Stimulated activated CD4-positive, alpha-beta T cell treated with anti-CD3 and anti-CD28 coated beads, TNF-alpha, amount 100 ng/mL, for 4 hours (primary cell): ENCODE results near the gene NPLOC4.

Experiments
- DNase-seq, 3 experiments: peaks; one replicate each; pipeline ENCODE4 v3.0.0-alpha.2; 2020; ENCODE audit warnings: low read depth in 3 of 3

NPLOC4 gene

DNA sequence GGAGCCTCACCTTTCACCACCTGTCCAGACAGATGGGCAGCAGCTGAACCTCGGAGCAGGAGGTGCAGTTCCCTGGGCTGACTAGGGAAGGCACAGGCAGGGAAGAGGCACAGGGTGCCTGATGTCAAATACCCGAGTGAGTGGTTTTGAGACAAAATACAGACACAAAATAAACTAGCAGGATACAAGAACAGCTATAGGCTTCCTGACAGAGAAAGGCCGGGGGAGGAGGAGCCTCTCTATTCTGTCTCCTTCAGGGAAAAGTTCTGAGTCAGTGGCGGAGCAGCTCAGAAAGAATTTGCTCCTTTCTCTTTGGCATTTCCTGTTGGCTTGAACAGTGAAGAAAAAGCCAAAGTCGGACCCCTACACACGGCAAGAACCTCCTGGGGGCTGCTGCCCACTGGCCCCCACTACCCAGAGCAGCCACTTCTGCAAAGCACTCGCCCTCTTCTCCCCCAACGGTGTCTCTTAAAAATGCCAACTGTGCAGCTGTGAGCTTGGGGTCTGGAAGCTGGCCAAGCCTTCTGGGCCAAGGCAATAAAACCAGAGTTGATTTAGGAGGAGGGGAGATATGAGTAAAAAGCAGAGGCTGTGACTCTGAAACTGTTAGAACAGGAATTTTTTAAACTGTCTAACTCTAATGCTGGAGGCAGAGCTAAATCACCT, 70.3 kb downstream of the NPLOC4 start:
- DNase-seq: no peak

DNA sequence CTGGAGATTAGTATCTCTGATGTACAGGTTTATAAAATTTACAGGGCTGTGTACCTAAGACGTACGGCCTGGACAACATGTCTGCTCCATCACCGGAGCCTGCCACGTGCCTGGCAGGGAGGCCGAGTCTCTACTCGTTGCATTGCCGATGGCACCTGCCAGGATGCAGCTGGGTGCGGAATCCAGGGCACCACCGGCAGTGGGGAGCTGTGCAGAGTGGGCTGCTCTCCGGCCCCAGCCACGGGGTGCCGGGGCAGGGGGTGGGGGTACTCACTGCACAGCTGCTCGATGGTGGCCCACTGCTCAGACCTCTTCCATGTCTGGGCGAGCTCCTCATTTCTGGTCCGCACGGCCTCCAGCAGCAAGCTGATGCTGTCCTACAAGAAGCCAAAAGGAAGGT, 71.7 kb downstream of the NPLOC4 start:
- DNase-seq: no peak

DNA sequence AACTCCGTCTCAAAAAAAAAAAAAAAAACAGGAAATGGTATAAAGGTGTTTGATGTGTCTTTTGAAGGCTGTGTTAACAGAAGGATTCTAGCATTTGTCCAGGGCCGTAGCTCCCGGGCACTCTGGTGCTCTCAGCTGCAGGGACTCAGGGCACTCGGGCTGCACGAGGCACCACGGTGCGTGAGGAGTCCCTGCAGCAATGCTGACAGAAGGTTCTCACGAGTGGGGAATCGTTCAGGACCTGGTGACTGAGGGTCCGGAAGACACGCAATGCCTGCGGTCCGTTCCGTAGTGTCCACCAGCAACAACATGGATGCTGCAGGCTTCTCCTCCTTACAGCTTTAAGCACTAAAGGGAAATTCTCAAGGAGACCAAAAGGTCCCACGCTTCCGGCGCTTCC, 72.1 kb downstream of the NPLOC4 start:
- DNase-seq: no peak

DNA sequence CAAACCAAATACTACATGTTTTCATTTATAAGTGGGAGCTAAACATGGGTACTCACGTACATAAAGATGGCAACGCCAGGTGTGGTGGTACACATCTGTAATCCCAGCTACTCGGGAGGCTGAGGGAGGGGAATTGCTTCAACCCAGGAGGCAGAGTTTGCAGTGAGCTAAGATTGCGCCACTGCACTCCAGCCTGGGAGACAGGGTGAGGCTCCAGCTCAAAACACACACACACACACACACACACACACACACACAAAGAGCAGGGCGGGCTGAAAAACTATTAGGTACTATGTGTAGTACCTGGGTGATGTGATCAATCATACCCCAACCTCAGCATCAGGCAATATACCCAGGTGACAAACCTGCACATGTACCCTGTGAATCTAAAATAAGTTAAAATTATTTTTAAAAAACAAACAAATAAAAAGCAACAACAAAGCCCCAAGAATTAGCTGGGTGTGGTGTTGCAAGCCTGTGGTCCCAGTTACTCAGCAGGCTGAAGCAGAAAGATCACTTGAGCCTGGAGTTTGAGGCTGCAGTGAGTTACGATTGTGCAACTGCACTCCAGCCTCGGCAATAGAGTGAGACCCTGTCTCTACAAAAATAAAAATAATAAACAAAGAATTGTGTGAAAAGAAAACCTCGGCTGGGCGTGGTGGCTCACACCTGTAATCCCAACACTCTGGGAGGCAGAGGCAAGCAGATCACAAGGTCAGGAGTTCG, 72.9 kb downstream of the NPLOC4 start:
- DNase-seq: no peak

DNA sequence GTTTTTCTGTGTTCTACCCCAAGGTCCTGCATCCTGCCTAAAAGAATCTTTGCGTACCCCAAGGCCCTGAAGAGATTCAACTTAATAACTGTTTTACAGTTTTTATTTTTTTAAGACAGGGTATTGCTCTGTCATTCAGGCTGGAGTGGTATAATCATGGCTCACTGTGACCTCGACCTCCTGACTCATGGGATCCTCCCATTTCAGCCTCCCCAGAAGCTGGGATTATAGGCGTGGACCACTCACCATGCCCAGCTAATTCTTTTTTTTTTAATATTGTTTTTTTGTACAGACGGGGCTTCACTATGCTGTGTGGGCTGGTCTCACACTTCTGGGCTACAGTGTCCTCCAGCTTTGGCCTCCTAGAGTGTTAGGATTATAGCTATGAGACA, 75.4 kb downstream of the NPLOC4 start:
- no peak for DNase-seq

DNA sequence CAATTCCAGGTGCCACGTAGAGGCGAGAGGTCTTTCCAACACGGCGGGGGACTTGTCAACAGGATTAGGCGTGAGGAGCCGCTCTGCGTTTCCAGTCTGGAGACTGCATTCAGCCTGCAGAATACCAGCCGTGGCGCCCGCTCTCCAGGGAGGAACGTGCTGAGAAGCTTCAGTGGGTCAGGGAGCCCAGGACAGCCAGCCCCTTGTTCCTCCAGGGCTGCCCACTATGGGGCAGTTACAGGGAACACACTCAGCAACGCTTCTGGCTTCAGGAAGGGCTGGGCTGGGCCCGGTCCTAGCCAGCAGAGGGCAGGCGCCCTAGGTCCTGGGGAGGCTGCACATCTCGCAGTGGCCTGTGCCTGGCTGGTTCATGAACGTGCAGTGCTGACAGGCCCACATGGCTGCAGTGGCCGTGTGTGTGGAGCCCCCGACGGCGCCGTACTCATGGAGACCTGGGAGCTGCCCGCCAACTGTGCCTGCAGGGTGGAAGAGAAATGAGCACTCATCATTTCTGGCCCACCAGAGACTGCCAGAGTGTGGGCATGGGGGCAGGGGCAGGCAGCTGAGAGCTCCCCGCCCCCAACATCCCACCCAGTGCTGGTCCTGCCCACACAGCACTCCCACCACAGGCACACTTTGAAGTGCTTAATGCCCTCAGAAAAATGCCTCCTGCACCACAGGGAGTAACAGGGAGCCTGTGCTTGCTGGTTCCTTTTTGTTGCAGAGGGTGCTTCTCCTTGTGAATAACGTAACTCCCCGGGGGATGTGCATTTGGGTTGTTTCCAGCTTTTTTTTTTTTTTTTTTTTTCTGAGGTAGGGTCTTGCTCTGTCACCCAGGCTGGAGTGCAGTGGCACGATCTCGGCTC, 77.7 kb downstream of the NPLOC4 start:
- DNase-seq: no peak

DNA sequence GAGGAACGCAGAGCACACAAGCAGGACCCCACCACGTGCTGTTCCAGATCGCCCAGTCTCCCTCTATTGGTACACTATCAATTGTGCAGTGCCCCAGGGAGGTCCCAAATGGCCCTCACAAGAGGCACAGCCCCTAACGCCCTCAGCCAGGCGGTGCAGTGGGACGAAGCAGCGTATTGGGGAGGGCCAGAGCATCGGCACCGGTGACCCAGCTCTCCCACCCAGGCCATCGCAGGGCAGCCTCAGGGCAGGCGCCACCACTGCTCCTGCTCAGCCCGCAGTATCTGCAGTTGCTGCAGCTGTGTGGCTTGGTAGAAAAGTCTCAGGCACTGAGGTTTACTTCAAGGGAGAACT, 78.8 kb downstream of the NPLOC4 start:
- no peak for DNase-seq

DNA sequence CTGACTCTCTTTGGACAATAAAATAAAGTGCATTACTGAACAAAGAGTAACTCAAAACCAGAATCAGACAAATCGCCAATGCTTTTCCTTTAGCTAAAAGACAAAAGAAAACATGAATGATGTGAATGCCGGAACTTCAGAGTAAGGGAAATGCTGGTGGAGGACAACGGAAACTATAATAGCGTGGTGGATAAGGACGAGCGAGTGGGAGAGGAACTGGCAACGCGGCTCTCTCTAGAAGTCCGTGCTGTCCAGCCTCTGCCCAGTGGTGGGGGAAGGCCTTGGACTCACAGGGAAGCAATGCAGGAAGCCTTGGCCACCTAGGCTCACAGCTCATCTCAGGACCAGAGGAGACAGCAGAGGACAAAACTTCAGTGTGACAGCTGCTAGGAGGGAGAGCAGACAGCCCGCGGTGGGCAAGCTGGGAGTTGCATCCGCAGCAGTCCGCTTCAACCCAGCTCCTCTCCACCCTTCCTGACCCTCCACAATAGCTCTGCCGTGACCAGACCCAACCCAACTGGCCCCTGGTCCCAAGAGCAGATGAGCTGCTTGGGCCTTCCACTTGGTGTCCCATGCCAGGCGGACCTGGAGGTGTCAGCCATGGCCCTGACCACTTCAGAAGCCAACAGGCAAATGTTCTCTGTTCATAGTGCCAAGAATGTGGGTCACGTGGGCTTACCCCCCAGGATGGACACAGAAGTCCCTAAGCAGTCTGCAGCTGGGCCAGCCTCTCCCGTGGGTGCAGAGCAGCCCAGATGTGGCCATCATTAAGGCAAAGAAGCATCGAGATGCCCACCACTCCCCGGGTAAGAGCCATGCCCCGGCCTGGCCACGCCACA, 79.4 kb downstream of the NPLOC4 start:
- DNase-seq: no peak

DNA sequence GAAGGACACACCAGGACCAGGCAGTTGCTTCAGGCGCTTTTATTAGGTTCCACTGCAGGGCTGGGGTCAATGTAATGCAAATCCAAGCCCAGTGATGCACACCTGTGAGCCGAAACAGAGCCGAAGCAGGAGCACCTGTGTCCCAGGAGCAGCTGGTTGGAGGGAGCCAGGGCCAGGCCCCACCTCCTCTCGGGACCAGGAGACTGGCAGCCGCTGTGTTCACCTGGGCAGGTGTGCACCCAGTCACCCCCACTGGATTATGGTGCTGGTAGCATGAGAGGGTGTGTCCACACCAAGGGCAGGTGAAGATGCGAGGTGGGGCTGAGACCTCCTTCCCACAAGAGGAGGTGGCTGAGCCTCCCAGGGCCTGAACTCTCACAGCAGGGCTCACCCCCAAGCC, 80.0 kb downstream of the NPLOC4 start:
- DNase-seq: no peak

DNA sequence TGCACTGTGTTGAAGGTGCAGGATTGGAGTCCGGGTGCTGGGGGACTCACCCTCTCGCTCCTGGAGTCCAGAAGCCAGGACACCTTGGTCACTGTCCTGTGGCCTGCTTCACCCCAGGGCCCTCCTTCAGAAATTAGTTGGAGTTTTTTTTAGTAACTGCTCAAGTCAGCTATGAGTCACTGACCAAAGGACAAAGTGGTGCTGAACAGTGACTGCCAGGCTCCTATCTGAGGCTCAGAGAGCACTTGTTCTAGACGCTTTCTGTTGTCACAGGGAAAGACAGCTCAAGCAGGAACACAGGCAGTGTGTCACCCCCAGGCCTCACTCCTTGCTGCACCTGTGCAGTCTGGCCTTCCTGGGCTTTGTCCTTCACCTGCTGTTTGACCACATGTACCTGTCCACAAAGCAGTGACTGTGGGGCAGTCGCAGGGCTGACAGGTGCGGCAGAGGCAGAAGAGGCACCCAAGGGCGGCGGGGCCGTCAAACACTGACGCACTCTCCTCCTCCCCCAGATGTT, 80.7 kb downstream of the NPLOC4 start:
- no peak for DNase-seq

DNA sequence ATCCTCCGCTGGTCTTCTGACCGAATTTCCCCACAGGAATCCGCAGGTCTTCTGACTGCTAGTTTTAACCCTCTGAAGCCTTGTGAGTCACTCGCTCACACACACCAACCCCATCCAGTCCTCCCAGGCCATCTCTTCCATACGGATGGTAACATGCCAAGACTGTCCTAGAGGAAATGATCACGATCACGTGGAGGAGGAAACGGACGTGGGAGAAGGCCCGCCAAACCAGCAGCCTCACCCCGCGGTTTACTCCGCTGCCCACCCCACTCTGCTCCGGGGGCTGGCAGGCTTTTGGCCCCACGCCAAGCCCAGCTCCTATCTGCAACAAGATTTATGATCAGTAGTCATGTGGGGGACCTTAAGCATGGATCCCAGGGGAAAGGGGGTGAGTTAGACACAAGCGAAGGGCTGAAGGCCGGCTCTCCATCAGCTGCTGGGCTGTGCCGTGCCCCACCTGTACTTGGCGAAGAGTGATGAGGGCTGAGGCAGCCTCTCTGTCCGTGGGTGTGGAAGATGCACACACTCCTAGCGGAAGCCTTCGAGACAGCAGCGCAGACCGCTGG, 83.2 kb downstream of the NPLOC4 start:
- DNase-seq: no peak

DNA sequence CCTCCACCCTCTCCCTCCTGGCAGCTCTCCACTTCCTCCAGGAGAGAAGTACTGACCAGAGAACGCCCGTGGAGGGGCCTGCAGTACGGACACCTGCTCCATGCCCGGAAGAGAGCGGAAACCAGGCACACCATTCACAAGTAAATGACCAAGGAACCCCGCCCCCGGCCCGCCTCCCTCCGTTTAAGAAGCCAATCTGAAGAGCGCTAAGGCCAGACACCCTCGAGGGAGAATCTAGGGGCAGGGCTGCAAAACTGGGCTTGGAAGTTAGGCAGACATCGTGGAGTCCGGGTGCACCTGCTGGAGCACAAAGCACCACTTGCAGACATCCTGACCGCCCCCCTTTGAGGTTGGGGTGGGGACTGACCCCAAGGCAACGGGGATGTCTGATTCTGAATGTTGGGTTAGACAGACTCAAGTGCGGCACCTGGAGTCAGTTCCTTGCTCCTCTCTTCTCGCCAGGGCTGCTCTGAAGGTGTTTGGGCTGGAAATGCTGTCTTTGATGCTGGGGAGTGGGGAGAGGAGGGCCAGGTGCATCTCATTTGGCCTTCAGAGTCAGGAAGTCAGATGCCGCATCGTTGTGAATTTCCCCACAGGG, 83.8 kb downstream of the NPLOC4 start:
- peak; percentile 46 to 65 (median 63) for DNase-seq

DNA sequence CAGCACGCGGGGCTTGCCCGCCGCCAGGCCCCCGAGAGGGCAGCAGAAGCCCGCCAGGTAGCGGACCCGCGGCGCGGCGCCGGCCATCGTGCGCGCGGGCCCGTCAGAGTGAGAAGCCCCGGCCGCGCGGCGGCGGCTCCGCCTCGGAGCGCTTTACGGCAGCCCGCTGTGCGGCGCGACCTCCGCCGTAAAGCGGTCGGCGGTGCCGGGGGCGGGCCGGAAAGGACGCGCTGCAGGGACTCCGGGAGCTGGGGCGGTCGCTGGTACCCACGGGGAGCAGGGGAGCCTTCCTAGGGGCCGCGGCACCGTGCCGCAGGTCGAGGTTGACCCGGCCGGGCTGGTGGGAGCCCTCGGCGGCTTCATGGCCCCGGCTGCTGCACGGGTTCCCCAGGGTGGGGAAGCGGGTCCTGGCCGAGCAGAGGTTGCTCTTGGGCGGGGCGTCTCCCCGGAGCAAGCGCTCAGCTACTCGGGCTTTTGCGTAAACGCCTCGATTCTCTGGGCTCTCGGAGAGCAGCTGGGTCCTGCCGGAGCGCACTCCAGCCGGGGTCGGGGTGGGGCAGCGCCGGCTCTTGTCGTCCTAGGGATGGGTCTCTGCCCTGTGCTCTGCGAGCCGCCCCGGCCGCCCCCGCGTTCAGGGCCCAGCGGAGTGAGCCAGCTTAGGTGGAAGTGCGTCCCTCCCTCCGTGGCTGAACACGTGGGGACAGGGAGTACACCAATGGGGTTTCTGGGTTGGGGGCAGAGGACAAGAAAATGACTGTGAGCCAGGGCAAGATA, 84.5 kb downstream of the NPLOC4 start, which contains the start of gene FAAP100:
TSS of gene FAAP100 (minus strand) at position 110 of the 774 bp plus-strand sequence. CDS start at position 87, 23 bp downstream.
- peak; percentile 58 to 75 (median 75) for DNase-seq

DNA sequence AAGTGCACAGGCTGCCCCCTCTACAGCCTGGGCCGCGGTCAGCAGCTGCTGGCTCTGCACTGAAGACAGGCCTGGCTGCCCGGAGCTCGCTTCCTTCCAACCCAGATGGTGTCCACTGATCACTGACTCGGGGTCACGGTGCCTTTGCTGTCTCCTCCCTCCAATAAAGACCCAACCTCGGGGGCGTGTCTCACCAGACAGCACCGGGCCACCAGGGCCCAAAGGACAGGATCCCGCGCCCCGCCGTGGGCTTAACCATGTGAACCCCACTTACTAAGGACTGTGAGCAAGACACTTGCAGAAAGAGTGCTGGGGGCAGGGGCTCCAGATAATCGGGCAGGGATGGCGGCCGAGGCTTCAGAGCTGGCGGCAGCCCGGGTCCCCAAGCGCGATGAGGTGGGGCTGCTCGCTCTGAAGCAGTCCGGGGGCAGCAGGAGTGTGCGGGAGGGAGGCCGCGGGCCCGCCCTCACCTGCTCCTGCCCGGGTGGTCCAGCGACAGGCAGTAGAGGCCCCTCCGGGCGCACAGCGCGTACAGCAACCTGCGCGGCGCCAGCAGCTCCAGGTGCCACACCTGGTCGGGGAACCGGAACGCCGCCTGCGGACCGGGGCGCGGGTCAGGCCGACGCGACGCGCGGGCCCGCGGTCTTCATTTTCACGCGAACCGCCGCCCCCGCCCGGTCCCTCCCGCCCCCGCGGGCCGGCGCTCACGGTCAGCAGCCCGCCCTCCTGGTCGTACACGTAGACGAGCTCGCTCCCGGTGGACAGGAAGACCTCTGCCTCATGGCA, 85.3 kb downstream of the NPLOC4 start:
- DNase-seq: no peak

DNA sequence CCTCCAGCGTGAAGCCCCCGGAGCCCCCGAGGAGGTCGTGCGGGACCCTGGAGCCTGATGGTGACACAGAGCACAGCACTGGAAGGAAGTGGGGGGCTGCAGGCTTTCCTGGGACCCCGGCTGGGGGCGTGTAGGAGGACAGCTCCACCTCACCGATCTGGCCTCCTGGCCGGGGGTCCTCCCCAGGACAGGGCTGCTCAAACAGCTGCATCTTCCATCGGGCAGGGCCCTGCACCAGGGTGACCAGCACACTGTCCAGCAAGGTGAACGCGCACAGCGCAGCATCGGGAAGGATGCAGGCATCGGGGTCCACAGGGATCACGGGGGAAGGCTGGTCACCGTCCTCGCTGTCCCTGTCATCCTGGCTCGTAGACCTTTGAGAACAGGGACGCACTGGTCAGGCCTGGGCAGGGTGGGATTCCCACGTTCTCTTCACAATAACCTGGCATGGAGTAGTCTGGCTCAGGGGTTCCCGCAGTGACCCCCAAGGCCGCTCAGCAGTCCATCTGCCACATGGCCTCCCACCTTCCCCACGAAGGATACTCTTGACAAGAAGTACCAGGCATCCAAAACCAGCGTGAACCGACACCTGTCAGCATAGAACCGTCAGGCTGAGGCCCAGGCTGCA, 86.0 kb downstream of the NPLOC4 start:
- no peak for DNase-seq

DNA sequence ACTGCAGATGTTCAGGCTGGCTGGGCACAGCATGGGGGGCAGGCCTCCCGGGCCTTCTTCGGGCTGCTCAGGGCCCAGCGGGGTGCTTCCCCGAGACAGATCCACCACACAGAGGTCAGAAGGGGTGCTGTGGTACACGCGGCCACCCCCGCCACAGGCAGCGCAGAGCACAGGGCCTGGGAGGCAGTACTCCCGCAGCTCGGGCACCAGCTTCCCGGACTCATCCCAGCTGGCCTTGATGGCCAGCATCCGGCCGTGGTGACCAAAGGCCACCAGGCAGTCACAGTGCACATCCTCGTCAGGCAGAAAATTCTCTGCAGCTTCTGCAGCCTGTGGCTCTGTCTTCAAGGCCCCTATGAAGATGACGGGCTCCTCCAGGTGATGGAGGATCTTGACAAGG, 86.6 kb downstream of the NPLOC4 start:
- DNase-seq: no peak

DNA sequence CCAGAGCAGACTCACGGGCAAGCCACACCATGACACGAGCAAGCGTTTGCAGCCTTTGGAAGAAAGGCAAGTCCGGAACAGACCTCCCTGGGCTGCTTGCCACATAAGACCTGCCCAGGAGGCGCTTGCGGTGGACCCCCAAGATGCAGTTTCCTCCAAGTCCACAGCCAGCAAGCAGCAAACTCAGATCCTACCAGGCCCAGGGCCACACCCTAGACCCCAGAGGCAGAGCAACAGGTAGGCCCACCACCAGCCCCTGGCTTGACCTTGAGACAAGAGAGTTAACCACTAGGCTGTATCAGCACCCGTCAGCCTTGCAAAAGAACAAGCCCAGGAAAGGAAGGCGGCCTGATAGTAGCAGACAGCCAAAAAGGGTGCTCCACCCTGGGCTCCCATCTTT, 87.1 kb downstream of the NPLOC4 start:
- no peak for DNase-seq

DNA sequence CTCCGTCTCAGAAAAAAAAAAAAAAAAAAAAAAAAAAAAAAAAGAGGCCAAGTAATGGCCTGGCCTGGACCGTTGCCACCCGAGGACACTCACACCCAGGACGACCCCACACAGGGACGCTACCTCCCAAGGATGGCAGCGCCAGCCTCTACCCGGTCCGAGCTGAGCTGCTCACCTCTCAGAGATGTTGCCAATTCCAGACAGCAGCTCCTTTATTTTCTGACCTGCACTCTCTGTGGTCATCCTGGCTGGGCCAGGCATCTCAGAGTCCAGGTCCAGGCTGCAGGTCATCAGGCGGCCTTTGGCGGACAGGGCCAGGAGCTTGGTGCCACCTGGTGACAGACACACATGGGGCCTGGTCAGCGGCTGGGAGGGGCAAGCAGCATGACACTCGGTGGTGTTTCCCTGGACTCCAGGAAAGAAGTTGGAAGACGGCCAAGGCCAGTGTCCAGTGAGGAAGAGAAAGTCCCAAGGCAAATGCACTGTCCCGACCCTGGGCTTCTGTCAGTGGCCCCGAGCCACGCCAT, 87.8 kb downstream of the NPLOC4 start:
- no peak for DNase-seq
